GM23248 (cell line): Measurements from ENCODE around the gene EEF2K. TPM values are rescaled to one million over a fixed set of nuclear protein-coding genes. Genes with fewer than 3 reads are reported as not detected.

Experiments
- DNase-seq: peaks from one replicate; pipeline ENCODE4 v3.0.0-alpha.2; 2015
- H2AFZ ChIP-seq: fragments of 200-600 bp; sonication (generic); 2 replicates; pipeline ENCODE4 v1.6.1; 2016; ENCODE audit warnings: antibody characterized with exemption
- H3F3A ChIP-seq: fragments of 200-600 bp; sonication (generic); 2 replicates; pipeline ENCODE4 v1.6.1; 2016; ENCODE audit warnings: mild to moderate bottlenecking, antibody characterized with exemption, mixed run types; ENCODE audit not compliant: insufficient read depth
- H3K27ac ChIP-seq: fragments of 200-600 bp; sonication (generic); 2 replicates; pipeline ENCODE4 v1.5.1; 2016; ENCODE audit warnings: mild to moderate bottlenecking
- H3K27me3 ChIP-seq: fragments of 200-600 bp; sonication (generic); replicated peaks from 2 replicates; pipeline ENCODE4 v1.6.1; 2016; ENCODE audit warnings: mild to moderate bottlenecking; ENCODE audit not compliant: insufficient read depth
- H3K36me3 ChIP-seq: fragments of 200-600 bp; sonication (generic); 2 replicates; pipeline ENCODE4 v1.6.1; 2016; ENCODE audit warnings: low read depth, mild to moderate bottlenecking
- H3K4me1 ChIP-seq: fragments of 200-600 bp; sonication (generic); 2 replicates; pipeline ENCODE4 v1.6.1; 2016; ENCODE audit warnings: mild to moderate bottlenecking; ENCODE audit not compliant: insufficient read depth
- H3K4me2 ChIP-seq: fragments of 200-600 bp; sonication (generic); one replicate; pipeline ENCODE4 v1.6.1; 2016; ENCODE audit warnings: mild to moderate bottlenecking; ENCODE audit not compliant: unreplicated experiment
- H3K4me3 ChIP-seq: fragments of 200-600 bp; sonication (generic); 2 replicates; pipeline ENCODE4 v1.5.1; 2016; ENCODE audit warnings: mild to moderate bottlenecking
- H3K79me2 ChIP-seq: fragments of 200-600 bp; sonication (generic); 2 replicates; pipeline ENCODE4 v1.6.1; 2016; ENCODE audit warnings: mild to moderate bottlenecking; ENCODE audit not compliant: insufficient read depth
- H3K9ac ChIP-seq: fragments of 200-600 bp; sonication (generic); 2 replicates; pipeline ENCODE4 v1.6.1; 2016; ENCODE audit warnings: mild to moderate bottlenecking
- H3K9me2 ChIP-seq: fragments of 200-600 bp; sonication (generic); 2 replicates; pipeline ENCODE4 v1.6.1; 2016; ENCODE audit warnings: mixed run types, mild to moderate bottlenecking, moderate library complexity; ENCODE audit not compliant: insufficient read depth
- H3K9me3 ChIP-seq: fragments of 200-600 bp; sonication (generic); one replicate; pipeline ENCODE4 v1.6.1; 2017; ENCODE audit warnings: low read depth
- H4K20me1 ChIP-seq: fragments of 200-600 bp; sonication (generic); 2 replicates; pipeline ENCODE4 v1.6.0; 2016; ENCODE audit not compliant: insufficient read depth
- EZH2 ChIP-seq: fragments of 200-600 bp; sonication (generic); IDR thresholded peaks from 2 replicates; pipeline ENCODE4 v1.6.1; 2018; ENCODE audit warnings: antibody characterized with exemption, mild to moderate bottlenecking; ENCODE audit not compliant: insufficient read depth, poor library complexity, severe bottlenecking
- EZH2phosphoT487 ChIP-seq: fragments of 200-600 bp; sonication (generic); IDR thresholded peaks from 2 replicates; pipeline ENCODE4 v1.6.1; 2018; ENCODE audit warnings: antibody characterized with exemption, moderate library complexity, mild to moderate bottlenecking, low read depth; ENCODE audit not compliant: insufficient read depth
- WGBS, 2 experiments: methylation state at CpG; one replicate each; pipeline ENCODE4 v1.1.6; 2015 to 2017; ENCODE audit warnings: low lambda C conversion rate in 2 of 2, low coverage in 1 of 2; ENCODE audit errors: missing lambda C conversion rate in 2 of 2; 5-methylcytosine and 5-hydroxymethylcytosine counted together
- in situ Hi-C: fragments of 300-500 bp; cut with MboI; formaldehyde crosslinking; loops from 2 replicates; pipeline ENCODE4 v1.15.0; 2020
- polyA plus RNA-seq: library from polyadenylated mRNA; unstranded; fragments of >200 nt; fragmentation: Nextera tagmentation; extraction: Ambion mirVana; gene quantifications from 2 replicates; pipeline ENCODE4 v1.2.1, GENCODE V29; 2016
- total RNA-seq: library from RNA; depleted of rRNA; stranded (reverse); fragments of >200 nt; shearing (Covaris generic); gene quantifications from 2 replicates; pipeline ENCODE4 v1.2.3, GENCODE V29; 2014

The EEF2K gene
- total and polyA plus RNA-seq, 2 experiments from 2014 or later: 8.7 to 16.6 TPM

DNA sequence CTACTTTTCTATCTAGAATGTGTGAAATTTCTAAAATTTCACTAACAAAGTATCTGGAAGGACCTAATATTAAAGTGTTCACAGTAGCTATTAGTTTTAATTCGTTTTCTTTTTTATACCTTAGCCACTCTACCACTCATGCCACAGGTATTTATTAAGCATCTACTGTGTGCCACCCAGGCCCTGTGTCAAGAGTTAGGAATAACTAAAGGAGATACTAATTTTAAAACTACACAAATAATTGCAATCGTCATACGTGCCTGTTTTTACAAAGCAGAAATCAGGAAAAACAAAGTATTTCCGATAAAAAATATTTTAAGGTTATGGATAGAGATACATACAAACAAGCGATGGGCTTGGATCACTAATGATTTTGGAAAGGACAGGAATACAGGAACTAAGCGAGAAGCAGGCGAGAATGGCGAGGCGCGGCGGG is 483 bp upstream of the EEF2K start:
- DNase-seq: no peak
- Histone ChIP-seq H3K4me1 (peaks cover 16% of the 10 kb centered on the region), H3K9me3 (no peaks in the 10 kb centered on the region), H3K79me2 (peaks cover 41% of the 10 kb centered on the region), H4K20me1 (no peaks in the 10 kb centered on the region), H3K4me2 (peak overlapping the region; percentile 86), H3K27me3 (no peaks in the 10 kb centered on the region), H3K4me3 (peak overlapping the region; percentile 80), H3F3A (peaks cover 12% of the 10 kb centered on the region), H3K9me2 (no peaks in the 10 kb centered on the region), H3K36me3 (no peaks in the 10 kb centered on the region), H3K27ac (peak overlapping the region; percentile 88), H3K9ac (peak overlapping the region; percentile 94), H2AFZ (peak overlapping the region; percentile 95)
- WGBS, 2 experiments: 4 to 5% methylated on average over 11 of the region's 11 CpGs
- TF ChIP-seq EZH2phosphoT487 (no peak), EZH2 (no peak)
- in situ Hi-C loops: no loop called here

DNA sequence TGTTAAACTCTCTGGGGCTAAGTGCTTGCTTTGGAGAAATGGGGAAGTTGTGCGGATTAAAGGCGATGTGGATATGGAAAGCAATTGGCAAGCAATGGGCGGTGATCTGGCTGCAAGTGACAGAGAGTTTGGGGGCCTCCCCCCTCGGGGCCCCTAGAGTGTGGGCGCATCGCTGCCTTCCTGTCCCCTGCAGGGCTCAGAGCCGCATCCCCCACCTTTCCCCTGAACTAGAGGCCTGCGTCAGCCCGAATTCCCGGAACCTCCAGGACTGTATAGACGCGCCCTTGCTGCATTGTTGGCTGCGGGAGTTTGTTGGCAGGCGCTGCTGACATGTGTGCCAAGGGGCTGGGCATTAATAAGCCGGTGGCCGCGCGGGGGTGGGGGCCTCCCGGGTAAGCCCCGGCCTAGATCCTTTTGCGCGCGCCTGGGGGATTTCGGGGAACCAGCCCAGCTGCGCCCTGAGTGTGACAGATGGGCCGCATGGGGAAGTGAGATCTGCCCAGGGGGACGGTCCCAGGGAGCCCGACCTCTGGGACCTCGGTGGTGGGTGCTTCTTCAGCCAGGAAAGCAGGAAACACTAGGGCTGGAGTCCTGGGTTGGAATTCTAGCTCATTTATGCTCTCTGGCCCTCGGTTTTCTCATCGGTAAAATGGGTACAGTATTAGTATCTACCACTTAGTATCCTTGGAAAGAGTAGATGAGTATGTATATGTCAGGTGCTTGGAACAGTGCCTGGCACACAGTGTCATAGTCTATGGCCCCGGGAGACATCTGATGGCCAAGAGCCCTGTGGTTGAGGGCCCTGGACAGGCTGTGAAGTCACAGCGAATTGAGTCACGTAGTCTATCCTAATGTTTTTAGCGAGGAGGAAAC is 1.0 kb downstream of the EEF2K start:
- H3K9me3 ChIP-seq: no peaks in the 10 kb centered on the region
- H3K4me2 ChIP-seq: peak overlapping the region; percentile 73
- H3K36me3 ChIP-seq: no peaks in the 10 kb centered on the region
- in situ Hi-C loops: no loop called here
- peak overlapping the region; percentile 84 for H3K27ac ChIP-seq
- H3K27me3 ChIP-seq: no peaks in the 10 kb centered on the region
- peak overlapping the region; percentile 78 for H2AFZ ChIP-seq
- no peaks in the 10 kb centered on the region for H3K9me2 ChIP-seq
- TF ChIP-seq EZH2phosphoT487 (no peak), EZH2 (no peak)
- H3K79me2 ChIP-seq: peaks cover 56% of the 10 kb centered on the region
- H4K20me1 ChIP-seq: 0 out of 2 replicates have a peak, but pooled peaks cover 4% of the 10 kb centered on the region
- DNase-seq: peak; percentile 87
- WGBS, 2 experiments: 6 to 9% methylated on average over 23 to 35 of the region's 35 CpGs
- H3F3A ChIP-seq: peaks cover 12% of the 10 kb centered on the region
- H3K4me1 ChIP-seq: peaks cover 16% of the 10 kb centered on the region
- peak overlapping the region; percentile 80 for H3K4me3 ChIP-seq
- peak overlapping the region; percentile 94 for H3K9ac ChIP-seq

DNA sequence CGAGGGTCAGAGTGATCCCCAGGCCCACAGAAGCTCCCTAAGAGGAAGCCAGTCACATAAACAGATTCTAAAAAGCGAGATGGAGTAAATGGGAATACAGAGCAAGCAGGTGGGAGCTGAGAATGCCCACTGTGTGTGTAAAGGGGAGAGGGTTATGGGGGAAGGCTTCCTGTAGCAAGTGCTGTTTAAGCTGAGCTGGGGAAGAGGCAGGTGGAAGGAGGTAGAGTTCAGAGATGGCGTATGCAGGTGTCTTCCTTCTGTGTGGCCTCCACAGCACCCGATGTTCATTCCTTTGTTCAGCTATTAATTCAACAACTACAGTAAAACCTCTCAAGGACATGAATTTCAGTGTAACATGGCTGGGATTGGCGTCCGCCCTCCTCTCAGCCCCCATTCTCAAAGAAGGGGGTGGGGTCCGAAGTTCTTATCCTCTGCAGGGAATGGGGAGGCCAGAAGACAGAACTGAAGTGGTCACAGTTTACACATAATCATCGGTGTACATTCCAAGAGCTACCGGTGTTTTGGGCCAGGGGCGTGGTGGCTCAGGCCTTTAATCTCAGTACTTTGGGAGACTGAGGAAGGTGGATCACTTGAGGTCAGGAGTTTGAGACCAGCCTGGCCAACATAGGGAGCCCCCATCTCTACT is 1.8 kb downstream of the EEF2K start:
- Histone ChIP-seq H3K27me3 (no peaks in the 10 kb centered on the region), H3K9ac (peak overlapping the region; percentile 94), H3K27ac (peak overlapping the region; percentile 84; the same call in 1 of the 2 replicates), H3K4me2 (peak overlapping the region; percentile 73), H3K36me3 (no peaks in the 10 kb centered on the region), H3K4me3 (peak overlapping the region; percentile 80), H3K9me3 (no peaks in the 10 kb centered on the region), H4K20me1 (0 out of 2 replicates have a peak, but pooled peaks cover 4% of the 10 kb centered on the region), H3K79me2 (peaks cover 64% of the 10 kb centered on the region), H2AFZ (no peak overlapping the region), H3K9me2 (no peaks in the 10 kb centered on the region), H3F3A (peaks cover 12% of the 10 kb centered on the region), H3K4me1 (peaks cover 16% of the 10 kb centered on the region)
- in situ Hi-C loops: no loop called here
- TF ChIP-seq EZH2: no peak
- WGBS, 2 experiments: 45 to 46% methylated on average over 10 of the region's 10 CpGs
- DNase-seq: no peak

DNA sequence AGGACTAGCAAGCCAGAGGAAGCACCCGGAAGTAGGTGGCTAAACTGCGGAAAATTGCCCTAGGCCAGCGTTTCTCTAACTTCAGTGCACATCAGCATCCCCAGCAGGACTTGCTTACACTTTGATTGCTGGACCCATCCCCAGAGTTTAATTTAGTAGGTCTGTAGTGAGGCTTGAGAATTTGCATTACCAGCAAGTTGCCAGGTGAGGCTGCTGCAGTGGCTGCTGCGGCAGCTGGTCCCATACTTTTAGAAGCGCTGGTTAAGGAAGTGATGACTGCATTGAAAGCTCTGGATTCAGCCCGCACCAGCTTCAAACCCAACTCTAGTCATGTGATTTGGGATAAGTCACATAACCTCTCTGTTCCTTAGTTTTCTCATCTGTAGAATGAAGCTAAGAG is 4.2 kb downstream of the EEF2K start:
- Histone ChIP-seq H3K9me3 (no peaks in the 10 kb centered on the region), H3K4me2 (no peak overlapping the region), H2AFZ (no peak overlapping the region), H3K27me3 (no peaks in the 10 kb centered on the region), H3K4me1 (peaks cover 16% of the 10 kb centered on the region), H3K9ac (no peak overlapping the region), H3K27ac (no peak overlapping the region), H4K20me1 (peaks cover 8% of the 10 kb centered on the region; the same call in 1 of the 2 replicates), H3F3A (peaks cover 6% of the 10 kb centered on the region; the same call in 1 of the 2 replicates), H3K79me2 (peaks cover 88% of the 10 kb centered on the region), H3K36me3 (no peaks in the 10 kb centered on the region), H3K9me2 (no peaks in the 10 kb centered on the region), H3K4me3 (no peak overlapping the region)
- WGBS, 2 experiments: 93 to 94% methylated on average over 6 of the region's 6 CpGs
- TF ChIP-seq EZH2phosphoT487: no peak
- no peak for TF ChIP-seq EZH2
- in situ Hi-C loops: no loop called here
- DNase-seq: no peak
